Activated CD8-positive, alpha-beta memory T cell treated with anti-CD3 and anti-CD28 coated beads, Interleukin-2, amount 50 U/mL, for 24 hours (primary cell): Measurements from ENCODE around the gene DGUOK.

Experiments used
- DNase-seq: peaks from one replicate; pipeline ENCODE4 v3.0.0-alpha.2; 2020; ENCODE audit errors: extremely low read depth

The DGUOK gene

DNA sequence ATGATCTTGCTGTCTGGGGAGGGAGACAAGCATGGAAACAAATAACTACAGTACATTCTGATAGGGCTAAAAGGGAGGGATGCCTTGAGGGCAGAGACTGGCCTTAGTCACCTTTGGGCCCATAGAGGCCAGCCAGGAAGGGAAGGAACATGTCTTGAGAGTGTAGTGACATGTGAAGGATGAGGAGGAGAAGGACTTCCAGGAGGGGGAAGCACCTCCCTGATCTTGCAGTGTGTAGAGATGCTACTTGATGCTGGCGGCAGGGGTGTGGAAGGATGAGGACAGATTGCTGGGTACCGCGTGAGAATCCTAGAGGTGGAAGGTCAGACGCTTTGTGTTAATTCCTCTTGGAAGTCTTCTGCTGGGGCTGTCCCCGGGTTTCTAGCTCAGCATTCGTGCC, 71.1 kb downstream of the DGUOK start:
- DNase-seq = no peak

DNA sequence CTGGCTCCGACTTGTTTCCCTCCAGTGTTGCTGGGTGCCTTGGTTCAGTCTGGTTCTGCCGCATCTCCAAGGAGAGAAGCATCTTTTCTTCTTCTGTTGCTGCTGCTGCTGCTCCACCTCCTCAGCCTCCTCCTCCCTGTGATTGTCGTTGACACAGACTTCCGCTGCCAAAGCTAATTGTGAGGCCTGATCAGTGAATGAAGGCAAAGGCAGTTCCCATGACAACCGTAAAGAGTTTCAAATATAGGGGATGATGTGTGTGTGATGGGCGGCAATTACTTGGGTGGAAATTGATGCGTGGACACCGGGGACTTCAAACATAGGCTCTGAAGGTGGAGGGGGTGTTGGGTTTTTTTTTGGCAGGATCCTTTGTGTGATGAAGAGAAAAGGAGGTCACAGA, 71.8 kb downstream of the DGUOK start:
- DNase-seq = no peak

DNA sequence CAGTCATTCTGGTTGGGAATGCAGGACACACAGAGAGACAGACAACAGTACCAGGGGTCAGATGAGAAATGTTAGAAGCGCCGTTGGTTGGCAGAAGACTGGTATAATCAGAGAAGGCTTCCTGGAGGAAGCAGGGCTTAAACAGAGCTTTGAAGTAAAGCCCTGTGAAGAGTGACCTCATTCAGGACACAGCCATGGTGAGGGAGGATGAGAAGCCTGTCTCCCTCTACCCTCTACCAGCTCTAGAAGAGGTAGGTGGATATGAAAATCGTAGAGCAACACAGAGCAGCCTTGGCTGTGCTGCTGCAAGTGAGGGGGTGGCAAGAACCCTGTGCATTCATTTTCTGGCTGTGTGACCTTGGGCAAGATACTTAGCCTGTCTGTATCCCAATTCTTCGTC, 72.3 kb downstream of the DGUOK start:
- no peak for DNase-seq

DNA sequence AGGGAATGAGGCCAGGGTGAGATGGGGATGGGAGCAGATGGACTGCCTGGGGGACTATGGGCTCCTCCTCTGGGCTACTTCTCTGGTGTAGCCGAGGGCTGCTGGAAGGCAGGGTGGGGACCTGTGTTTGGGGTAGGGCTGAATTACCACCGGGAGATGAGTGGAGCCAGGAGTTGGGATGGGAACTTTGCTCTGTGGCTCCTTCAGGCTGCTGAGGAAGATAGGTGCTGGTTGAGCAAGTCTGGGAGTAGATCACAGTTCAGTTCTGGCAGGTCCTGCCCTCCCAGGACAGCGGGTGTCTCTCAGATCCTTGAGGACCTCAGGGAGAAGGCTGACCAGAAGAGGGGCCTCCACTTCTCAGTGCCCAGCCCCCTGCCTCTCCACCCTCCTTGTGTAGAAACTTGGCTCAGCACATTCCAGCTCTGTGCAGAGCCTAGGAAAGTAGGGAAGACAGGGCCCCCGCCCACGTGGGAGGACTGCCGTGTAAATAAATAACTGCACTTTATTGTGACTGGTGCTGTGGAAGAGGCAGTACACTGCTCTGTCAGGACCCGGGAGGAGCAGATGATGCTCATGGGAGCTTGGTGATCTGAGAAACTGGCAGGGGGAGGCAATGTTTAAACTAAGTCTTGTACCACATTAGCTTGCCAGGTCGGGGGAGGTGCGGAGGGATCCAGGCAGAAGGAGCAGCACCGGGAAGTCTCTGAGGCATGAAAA, 73.4 kb downstream of the DGUOK start:
- no peak for DNase-seq

DNA sequence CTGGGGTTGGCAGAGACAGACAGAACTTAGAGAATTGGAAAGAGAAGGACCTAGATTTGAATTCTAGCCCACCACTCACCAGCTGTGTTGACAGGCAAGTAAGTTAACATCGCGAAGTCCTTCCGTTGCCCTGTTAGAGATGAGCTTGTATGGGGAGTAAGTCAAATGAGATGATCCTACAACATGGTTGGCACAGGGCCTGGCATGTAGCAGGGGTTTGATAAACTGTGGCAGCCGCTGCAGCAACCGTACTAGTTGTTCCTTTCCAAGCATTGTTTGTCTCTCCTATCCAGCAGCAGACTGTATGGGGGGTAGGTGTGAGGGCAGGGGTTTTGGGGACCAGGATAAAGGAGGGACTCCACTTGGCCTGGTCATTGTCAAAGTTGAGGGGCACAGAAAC, 74.0 kb downstream of the DGUOK start:
- no peak for DNase-seq

DNA sequence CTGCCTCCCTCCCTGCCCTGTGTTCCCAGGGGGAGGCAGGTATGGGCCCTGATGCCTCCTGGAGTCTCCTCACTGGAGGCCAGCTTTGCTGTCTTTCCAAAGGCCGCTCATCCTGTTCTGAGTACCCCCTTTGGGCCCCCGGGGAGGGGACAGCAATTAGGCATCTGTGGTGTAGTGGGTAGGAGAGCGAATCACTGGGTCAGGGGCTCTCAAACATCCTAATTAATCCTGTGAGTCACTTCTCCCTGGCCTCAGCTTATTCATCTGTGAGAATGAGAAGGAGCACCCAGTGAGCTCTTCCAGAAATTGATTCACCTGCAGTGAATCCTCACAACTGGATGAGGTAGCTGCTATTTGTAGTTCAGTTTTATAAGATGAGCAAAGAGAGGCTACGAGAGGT, 74.4 kb downstream of the DGUOK start:
- no peak for DNase-seq

DNA sequence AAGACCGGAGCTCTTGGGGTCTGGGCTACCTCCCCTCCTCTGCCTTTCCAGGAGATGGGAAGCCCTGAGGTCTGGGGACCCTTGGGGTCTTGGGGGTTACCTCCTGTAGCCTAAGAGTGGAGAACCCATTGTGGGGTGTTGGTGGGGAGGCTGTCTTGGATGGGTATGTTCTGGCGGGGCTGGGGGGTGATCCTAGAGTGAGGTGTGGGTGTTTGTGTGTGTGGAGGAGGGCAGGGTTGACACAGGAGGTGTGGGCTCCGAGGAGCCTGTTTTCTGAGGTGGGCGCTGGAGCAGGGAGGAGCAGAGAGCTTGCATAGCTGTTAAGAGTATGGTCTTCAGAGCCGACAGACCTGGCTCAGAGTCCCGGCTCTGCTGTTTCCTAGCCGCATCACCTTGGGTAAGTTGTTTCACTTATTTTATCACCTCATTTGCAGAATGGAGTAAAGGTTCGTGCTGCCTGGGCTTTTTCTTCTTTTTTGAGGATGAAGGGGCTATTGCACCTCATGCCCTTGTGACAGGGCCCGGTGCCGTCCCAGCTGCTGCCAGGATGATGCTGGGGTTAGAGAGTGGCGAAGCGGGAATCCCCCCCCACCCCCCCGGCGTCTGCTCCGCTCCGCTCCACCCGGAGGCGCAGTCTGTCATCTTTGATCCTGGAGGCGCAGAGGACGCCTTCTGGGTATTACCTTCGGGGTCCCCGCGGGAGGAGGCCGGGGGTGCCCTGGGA, 75.3 kb downstream of the DGUOK start:
- DNase-seq = no peak

DNA sequence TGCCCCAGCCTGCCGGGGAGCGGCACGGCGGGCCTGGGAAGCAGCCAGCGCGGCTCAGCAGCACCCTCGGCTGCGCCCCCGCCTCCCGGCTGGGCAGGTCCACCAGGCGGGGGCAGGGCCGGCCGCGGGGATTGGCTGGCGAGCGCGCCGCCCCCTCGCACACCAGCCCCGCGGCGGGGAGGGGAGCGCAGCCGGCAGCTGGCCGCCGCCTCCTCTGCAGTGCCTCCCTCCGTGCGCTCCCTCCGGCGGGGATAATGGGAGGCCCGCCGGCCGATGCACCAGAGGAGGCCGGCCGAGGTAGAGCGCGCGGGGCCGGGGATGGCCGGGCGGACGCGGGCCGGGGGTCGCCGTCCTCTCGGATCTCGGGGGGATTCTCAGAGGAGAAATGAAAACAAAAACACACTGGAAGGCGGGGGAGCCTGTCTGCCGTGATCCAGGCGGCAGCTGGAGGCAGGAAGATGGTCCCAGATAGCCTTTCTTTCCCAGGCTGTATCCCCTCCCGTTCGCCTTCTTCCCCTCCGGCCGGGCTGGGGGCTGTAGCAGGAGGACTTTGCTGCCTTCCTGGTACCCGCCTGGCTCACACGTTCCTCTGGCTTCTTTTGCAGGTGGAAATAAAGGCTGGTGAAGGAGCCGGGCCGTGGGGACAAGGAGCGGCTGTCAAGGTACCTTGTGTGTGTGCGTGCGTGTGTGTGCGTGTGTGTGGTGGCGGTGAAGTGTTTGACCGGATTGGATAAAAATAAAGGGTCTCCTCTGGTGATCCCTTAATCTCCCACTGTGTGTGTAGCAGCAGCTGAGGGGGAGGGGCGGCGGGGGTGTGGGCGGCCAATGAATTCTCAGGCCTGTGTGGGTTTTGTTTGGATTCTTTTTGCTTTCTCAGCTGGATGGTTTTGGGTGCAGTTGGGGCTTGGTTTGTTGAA, 76.1 kb downstream of the DGUOK start:
- no peak for DNase-seq

DNA sequence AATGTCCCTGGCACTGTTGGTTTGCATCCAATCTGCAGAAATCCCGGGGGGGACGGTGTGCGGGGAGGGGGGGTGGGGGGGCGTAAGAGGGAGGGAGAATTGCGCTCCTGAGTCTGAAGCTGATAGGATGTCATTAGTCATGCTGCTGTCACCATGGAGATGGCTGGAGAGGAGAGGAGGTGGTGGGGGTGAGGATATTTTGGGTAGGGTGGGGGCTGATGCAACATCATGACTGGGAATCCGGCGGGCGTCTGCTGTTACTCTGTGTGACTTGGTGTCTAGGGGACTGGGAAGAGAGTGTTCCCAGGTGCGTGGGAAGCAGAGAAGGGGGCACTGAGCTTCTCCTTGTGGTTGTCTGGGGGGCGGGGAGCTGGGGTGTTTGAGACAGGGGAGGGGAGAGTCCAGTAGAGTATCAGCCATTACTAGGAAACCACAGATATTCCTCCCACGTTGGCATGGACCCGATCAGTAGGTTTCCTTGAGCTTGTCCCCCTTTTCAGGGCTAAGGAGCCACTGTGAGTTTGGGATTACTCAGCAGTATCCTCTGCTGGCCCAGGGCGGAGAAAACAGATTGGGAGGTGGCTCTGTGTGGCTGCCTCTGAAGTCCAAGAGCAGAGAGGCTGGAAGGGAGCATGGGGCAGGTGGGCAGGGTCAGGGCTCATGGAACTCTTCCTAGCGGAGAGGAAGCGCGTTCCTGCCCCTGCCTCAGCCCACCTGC, 77.0 kb downstream of the DGUOK start:
- DNase-seq = no peak

DNA sequence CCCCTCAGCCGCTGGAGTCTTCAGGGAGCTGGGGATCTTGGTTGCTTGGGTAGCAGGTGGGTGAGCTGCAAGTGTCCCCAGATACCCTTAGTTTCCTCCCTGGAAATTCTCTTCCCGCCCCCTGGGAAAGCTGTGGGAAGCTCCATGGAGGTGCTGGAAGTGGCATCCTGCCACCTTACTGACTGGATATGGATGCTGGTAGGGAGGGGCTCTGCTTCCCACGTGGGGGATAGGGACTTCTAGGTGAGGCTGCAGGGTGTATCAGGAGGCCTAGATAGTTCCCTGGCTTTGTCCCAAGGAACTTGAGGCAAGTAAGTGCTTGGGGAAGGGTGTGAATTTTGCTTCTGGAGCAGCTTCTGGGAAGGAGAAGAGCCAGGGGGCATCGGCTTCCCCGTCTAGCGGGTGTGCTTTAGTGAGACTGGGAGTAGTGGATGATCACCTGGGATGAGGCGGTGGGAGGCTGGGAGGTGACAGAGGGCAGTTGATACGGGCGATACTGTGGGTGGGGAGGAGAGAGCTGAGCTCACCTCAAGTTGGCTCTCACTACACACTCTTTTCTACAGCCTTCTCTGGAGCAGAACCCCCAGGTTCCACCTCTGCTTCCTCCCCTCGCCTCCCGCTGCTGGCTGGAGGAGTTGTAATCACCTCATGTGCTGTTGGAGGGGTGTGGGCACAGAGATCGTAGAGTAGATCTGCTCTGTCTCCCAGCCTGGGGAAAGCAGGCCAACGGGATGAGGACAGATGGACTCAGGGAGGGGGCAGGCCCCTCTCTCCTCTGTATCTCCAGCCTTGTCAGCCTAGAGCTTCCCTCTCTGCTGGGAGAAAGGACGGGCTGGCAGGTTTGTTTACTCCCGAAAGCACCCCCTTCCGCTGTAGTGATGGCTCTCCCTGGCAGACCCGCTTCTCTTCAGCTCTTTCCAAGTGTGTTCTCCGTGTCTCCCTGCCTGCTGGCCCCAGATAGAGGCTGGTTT, 77.8 kb downstream of the DGUOK start:
- DNase-seq = no peak

DNA sequence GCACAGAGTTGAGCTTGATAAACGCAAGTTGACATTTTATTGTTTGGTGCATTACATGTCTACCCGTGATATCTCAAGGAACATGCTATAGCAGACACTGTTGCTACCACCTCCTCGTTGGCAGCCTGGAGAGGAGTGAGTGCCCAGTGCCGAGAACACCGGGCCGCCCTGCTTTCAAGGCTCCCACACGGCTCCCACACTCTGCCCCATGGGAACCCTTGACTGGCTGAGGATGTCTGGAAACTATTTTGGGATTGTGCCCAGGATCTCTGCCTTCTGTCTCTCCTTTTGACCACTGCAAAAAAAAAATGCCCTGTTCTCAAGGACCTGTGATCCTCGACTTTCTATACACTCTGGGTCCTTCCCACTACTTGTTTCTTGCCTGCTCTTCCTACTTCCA, 79.1 kb downstream of the DGUOK start:
- DNase-seq = no peak

DNA sequence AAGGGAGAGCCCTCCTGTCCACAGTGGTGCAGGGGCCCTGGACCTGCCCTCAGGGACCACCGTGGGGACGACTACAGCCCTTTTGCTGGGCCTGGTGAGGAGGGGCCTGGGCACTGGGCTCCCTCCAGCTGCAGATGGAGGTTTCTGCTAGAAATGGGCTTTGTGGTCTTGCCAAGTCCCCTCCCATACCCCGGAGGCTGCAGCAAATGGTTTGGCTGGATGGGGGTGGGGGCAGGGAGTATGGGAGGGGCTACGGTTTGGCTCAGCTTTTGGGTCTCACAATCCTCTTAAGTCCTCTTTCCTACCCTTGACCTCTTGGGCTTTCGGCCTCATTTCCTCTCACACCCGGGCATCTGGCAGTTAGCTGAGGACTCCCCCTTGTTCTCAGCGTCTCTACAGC, 79.8 kb downstream of the DGUOK start:
- DNase-seq = no peak

DNA sequence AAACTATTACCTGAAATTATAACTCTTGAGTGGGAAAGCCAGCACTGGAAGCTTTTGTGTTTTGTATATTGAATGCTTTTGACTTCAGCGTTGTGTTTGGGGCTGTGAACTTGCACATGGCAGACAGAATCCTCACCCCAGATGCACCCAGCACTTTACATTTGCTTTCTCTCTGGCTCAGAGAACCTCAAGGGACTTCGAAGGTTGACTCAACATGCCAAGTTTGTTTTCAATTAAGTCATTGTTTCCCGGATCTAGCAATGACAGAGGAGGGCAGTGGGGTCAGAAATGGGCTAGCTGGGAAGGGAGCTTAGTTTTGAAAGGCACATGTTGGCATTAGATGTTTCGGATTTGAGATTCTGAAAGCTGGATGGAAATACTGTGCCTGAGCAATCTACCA, 80.4 kb downstream of the DGUOK start:
- no peak for DNase-seq

DNA sequence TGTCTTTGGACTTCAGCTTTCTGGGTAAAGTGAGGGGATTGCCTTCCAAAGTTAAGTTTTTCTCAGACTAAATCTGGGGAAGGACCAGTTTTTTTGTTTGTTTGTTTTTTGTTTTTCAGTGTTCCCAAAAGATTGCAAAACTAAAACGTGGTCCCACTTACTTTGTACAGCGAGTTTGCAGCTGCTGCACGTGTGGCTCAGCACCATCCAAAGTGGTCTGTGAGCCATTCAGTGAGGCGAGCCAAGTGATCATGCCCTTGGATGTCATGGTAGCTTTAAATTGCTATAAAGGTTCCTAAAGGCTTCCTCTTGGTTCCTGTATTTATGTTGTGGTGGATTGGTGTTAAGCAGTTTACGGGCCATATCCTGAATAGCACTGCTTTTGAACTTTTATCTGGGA, 81.0 kb downstream of the DGUOK start:
- DNase-seq = no peak
